ENCODE measurements around the gene ZSCAN12. TPM values are rescaled to one million over a fixed set of nuclear protein-coding genes. Genes with fewer than 3 reads are reported as not detected.
"Not testable (repeated sequence)": the region's sequence is repeated elsewhere in the genome, so short reads cannot be mapped to it uniquely, and the experiment has no call there.

ZSCAN12 gene
- polyA plus RNA-seq: 2.5 to 4.0 TPM (median 2.7 TPM) in 3 replicates
- 1.4 TPM for polyA plus RNA-seq (2011; ENCODE audit: low read depth)
- 0.99 and 2.0 TPM in 2 replicates for polyA plus RNA-seq (2011; cell fraction: cytosol; rRNA removed)
- 3.5 and 4.0 TPM in 2 replicates for polyA plus RNA-seq (2011; cell fraction: nucleus; rRNA removed)
- 1.6 and 1.7 TPM in 2 replicates for polyA plus RNA-seq (2012; ENCODE audit: low replicate concordance)
- 1.8 to 3.8 TPM (median 2.1 TPM) in 3 replicates for polyA minus RNA-seq
- polyA minus RNA-seq (2011; cell fraction: cytosol; rRNA and poly(A)+ RNA removed): 2.5 TPM
- polyA minus RNA-seq (2011; cell fraction: nucleus; rRNA and poly(A)+ RNA removed): 2.3 and 4.6 TPM in 2 replicates

DNA sequence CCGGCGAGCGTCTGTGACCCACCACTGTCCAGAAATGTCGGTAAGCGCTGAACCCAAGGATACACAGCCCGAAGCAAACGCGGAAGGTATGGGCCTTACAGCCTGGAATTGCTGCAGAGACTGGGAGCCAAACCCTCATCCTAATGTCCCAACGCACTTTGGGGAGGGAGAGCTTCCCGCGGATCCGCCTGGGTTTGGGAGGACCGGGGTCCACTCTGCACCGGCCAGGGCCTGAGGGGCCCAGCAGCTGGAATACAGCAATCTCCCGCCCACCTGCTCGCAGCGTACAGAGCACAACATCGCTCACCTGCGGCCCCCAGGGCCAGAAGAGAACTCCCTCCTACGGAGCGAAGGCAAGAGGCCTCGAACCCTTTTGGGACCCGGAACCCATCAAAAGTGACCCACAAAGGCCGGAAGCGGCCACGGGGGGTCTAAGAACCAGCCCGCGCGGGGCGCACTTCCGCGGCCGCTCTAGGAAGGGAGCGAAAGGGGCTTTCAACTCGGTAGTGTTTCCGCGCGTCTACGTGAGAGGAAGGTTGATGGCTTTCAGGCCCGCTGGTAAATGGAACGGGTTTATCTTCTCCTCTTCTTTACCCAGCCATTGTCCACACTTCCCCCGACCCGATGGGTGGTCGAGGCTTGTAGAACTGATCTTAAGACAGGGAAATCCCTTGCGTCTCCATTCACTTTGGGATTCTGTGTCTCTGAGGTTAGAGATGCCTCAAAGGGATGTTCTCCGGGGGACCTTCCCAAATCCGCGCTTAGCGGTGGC lies at the start of gene ZSCAN12:
Gene ZSCAN12, minus strand, starts transcription at position 398 of the 772 bp plus-strand sequence. CDS start 1,342 bp downstream, outside the sequence.
- TF ChIP-seq, protein P1, sequence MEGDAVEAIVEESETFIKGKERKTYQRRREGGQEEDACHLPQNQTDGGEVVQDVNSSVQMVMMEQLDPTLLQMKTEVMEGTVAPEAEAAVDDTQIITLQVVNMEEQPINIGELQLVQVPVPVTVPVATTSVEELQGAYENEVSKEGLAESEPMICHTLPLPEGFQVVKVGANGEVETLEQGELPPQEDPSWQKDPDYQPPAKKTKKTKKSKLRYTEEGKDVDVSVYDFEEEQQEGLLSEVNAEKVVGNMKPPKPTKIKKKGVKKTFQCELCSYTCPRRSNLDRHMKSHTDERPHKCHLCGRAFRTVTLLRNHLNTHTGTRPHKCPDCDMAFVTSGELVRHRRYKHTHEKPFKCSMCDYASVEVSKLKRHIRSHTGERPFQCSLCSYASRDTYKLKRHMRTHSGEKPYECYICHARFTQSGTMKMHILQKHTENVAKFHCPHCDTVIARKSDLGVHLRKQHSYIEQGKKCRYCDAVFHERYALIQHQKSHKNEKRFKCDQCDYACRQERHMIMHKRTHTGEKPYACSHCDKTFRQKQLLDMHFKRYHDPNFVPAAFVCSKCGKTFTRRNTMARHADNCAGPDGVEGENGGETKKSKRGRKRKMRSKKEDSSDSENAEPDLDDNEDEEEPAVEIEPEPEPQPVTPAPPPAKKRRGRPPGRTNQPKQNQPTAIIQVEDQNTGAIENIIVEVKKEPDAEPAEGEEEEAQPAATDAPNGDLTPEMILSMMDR (optimal IDR thresholded peaks at IDR 0.05 in 1 of 3, IDR thresholded peaks at IDR 0.05 in 1 of 3, conservative IDR thresholded peaks at IDR 0.05 in 1 of 3; ENCODE audit: extremely low read depth in 1 of 3, insufficient read depth in 2 of 3, low read length in 3 of 3): peak; percentile 43 to 62 (median 54)
- no peak for TF ChIP-seq EZH2 (IDR thresholded peaks at IDR 0.05; ENCODE audit: low read length)
- dilution Hi-C loops (cut with MboI; ENCODE audit: extremely low pct_ligation_motif_present, low sequenced_read_pairs): no loop called here
- H2AFZ ChIP-seq (ENCODE audit: control insufficient read depth, low read length): peak within 1 kb of the TSS; percentile 99
- H3K79me2 ChIP-seq (ENCODE audit: control insufficient read depth, insufficient read depth, low read length): peaks cover 27% of the 10 kb centered on the region
- H3K9ac ChIP-seq (ENCODE audit: control insufficient read depth, extremely low read depth, insufficient read depth, low read length): peak within 1 kb of the TSS; percentile 89
- H4K20me1 ChIP-seq (ENCODE audit: control insufficient read depth, extremely low read depth, insufficient read depth, low read length): no peaks in the 10 kb centered on the region
- no peaks in the 10 kb centered on the region for H3K36me3 ChIP-seq (ENCODE audit: control insufficient read depth in 2 of 2, extremely low read depth in 1 of 2, insufficient read depth in 2 of 2, low read length in 2 of 2)
- H3K4me2 ChIP-seq (ENCODE audit: control insufficient read depth, extremely low read depth, insufficient read depth, low read depth, low read length): peak within 1 kb of the TSS; percentile 85
- peak within 1 kb of the TSS; percentile 83 for H3K27ac ChIP-seq (ENCODE audit: control insufficient read depth, insufficient read depth, low read length)
- no peaks in the 10 kb centered on the region for H3K27me3 ChIP-seq (ENCODE audit: control insufficient read depth, extremely low read depth, insufficient read depth, low read length)
- FAIRE-seq: no peak
- H3K4me1 ChIP-seq (ENCODE audit: control insufficient read depth, extremely low read depth, insufficient read depth, low read length): peaks cover 19% of the 10 kb centered on the region
- no peak for DNase-seq (ENCODE audit: low read depth, low spot score)
- no peaks in the 10 kb centered on the region for H3K9me1 ChIP-seq (ENCODE audit: control insufficient read depth, extremely low read depth, insufficient read depth, low read length)
- no peaks in the 10 kb centered on the region for H3K9me3 ChIP-seq (ENCODE audit: control insufficient read depth, low read depth, low read length)
- H3K4me3 ChIP-seq (ENCODE audit: control insufficient read depth in 2 of 3, extremely low read depth in 1 of 3, insufficient read depth in 2 of 3, low read depth in 1 of 3, low read length in 3 of 3): peak within 1 kb of the TSS; percentile 55 to 94 (median 90)

DNA sequence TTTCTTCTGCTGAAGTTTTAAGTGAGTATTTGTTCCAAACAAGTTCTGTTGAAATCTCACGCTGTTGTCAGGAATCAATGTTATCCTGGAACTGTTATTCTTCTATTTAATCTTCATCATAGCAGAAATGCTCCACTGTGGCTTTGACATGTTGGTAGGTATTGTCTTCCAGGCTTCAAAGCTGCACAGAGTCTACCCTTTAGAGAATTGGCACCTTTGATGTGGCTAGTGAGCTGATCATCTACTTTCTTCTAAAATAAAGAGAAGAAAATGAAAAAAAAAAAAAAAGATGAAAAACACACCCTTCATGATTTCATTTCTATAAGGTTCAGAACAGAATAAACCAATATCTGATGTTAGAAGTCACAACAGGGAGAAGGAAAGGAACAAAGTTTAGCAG lies 49.5 kb upstream of the ZSCAN12 start:
- Histone ChIP-seq H3K36me3 (ENCODE audit: control insufficient read depth in 2 of 2, extremely low read depth in 1 of 2, insufficient read depth in 2 of 2, low read length in 2 of 2) (no peaks in the 10 kb centered on the region), H3K27me3 (ENCODE audit: control insufficient read depth, extremely low read depth, insufficient read depth, low read length) (peaks cover 11% of the 10 kb centered on the region), H4K20me1 (ENCODE audit: control insufficient read depth, extremely low read depth, insufficient read depth, low read length) (no peaks in the 10 kb centered on the region), H3K4me2 (ENCODE audit: control insufficient read depth, extremely low read depth, insufficient read depth, low read depth, low read length) (no peak overlapping the region), H3K79me2 (ENCODE audit: control insufficient read depth, insufficient read depth, low read length) (no peaks in the 10 kb centered on the region), H3K9me3 (ENCODE audit: control insufficient read depth, low read depth, low read length) (no peaks in the 10 kb centered on the region), H3K9ac (ENCODE audit: control insufficient read depth, extremely low read depth, insufficient read depth, low read length) (no peak overlapping the region), H3K4me1 (ENCODE audit: control insufficient read depth, extremely low read depth, insufficient read depth, low read length) (no peaks in the 10 kb centered on the region), H3K9me1 (ENCODE audit: control insufficient read depth, extremely low read depth, insufficient read depth, low read length) (no peaks in the 10 kb centered on the region), H3K27ac (ENCODE audit: control insufficient read depth, insufficient read depth, low read length) (no peak overlapping the region), H3K4me3 (ENCODE audit: control insufficient read depth in 2 of 3, extremely low read depth in 1 of 3, insufficient read depth in 2 of 3, low read depth in 1 of 3, low read length in 3 of 3) (no peak overlapping the region), H2AFZ (ENCODE audit: control insufficient read depth, low read length) (no peak overlapping the region)
- FAIRE-seq (no peak), DNase-seq (ENCODE audit: low read depth, low spot score) (no peak)
- TF ChIP-seq, protein P1 (optimal IDR thresholded peaks at IDR 0.05 in 1 of 3, IDR thresholded peaks at IDR 0.05 in 1 of 3, conservative IDR thresholded peaks at IDR 0.05 in 1 of 3; ENCODE audit: extremely low read depth in 1 of 3, insufficient read depth in 2 of 3, low read length in 3 of 3): no peak
- no peak for TF ChIP-seq EZH2 (IDR thresholded peaks at IDR 0.05; ENCODE audit: low read length)
- dilution Hi-C loops (cut with MboI; ENCODE audit: extremely low pct_ligation_motif_present, low sequenced_read_pairs): no loop called here

DNA sequence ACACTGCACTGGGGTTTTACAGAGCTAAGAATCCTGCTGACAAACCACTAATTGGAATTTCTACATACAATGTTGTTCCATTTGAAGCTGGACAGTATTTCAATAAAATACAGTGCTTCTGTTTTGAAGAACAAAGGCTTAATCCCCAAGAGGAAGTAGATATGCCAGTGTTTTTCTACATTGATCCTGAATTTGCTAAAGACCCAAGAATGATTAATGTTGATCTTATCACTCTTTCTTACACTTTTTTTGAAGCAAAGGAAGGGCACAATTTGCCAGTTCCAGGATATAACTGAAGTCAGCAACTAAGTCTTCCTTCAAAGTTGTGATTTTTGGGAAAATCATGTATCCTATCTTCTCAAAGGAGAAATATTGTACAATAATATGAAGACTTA lies 48.0 kb upstream of the ZSCAN12 start:
- dilution Hi-C loops (cut with MboI; ENCODE audit: extremely low pct_ligation_motif_present, low sequenced_read_pairs); H4K20me1 ChIP-seq (ENCODE audit: control insufficient read depth, extremely low read depth, insufficient read depth, low read length); H3K9me1 ChIP-seq (ENCODE audit: control insufficient read depth, extremely low read depth, insufficient read depth, low read length); H3K79me2 ChIP-seq (ENCODE audit: control insufficient read depth, insufficient read depth, low read length); H3K9ac ChIP-seq (ENCODE audit: control insufficient read depth, extremely low read depth, insufficient read depth, low read length); DNase-seq (ENCODE audit: low read depth, low spot score); H3K4me1 ChIP-seq (ENCODE audit: control insufficient read depth, extremely low read depth, insufficient read depth, low read length); H3K9me3 ChIP-seq (ENCODE audit: control insufficient read depth, low read depth, low read length); H3K36me3 ChIP-seq (ENCODE audit: control insufficient read depth in 2 of 2, extremely low read depth in 1 of 2, insufficient read depth in 2 of 2, low read length in 2 of 2); H3K27ac ChIP-seq (ENCODE audit: control insufficient read depth, insufficient read depth, low read length); H2AFZ ChIP-seq (ENCODE audit: control insufficient read depth, low read length); FAIRE-seq: not testable (repeated sequence)
- Histone ChIP-seq H3K4me2 (ENCODE audit: control insufficient read depth, extremely low read depth, insufficient read depth, low read depth, low read length) (peak overlapping the region; percentile 71), H3K4me3 (ENCODE audit: control insufficient read depth in 2 of 3, extremely low read depth in 1 of 3, insufficient read depth in 2 of 3, low read depth in 1 of 3, low read length in 3 of 3) (peak overlapping the region in 1 of 3 experiments; percentile 18), H3K27me3 (ENCODE audit: control insufficient read depth, extremely low read depth, insufficient read depth, low read length) (peaks cover 11% of the 10 kb centered on the region)

Measured in keratinocyte (primary cell).